ENCODE data around the gene CAMK2N2. TPM values are rescaled to one million over a fixed set of nuclear protein-coding genes. Genes with fewer than 3 reads are reported as not detected.

The CAMK2N2 gene
- total and polyA plus RNA-seq, 4 donors: 0.03 to 0.58 (median 0.17) TPM

GRCh38 chr3:184235381-184236032, 25.8 kb downstream of the CAMK2N2 start:
- peaks cover 0 to 22% (median 21%) of the 10 kb centered on the region in 3 donors for H3K27me3 ChIP-seq (ENCODE audit: control insufficient read depth in 3 of 3, insufficient read depth in 3 of 3, low read length in 2 of 3)
- peaks cover 0 to 5% (median 3%) of the 10 kb centered on the region in 5 donors for H3K4me1 ChIP-seq (ENCODE audit: control insufficient read depth in 5 of 5, insufficient read depth in 5 of 5, low read length in 5 of 5)
- H3K36me3 ChIP-seq (ENCODE audit: control insufficient read depth in 4 of 4, insufficient read depth in 4 of 4, low read length in 4 of 4): no peaks in the 10 kb centered on the region
- 81 to 87% methylated on average over 4 of the region's 4 CpGs for WGBS, 2 donors
- H3K27ac ChIP-seq (ENCODE audit: low read depth in 1 of 2, low read length in 1 of 2): no peak overlapping the region
- peaks cover 0 to 2% (median 0%) of the 10 kb centered on the region in 4 donors for H3K9me3 ChIP-seq (ENCODE audit: control insufficient read depth in 4 of 4, insufficient read depth in 3 of 4, low read length in 3 of 4)
- DNase-seq (no peak), ATAC-seq (ENCODE audit: insufficient read depth, low FRiP score) (no peak)
- TF ChIP-seq CTCF (IDR thresholded peaks at IDR 0.05; ENCODE audit: control extremely low read depth, extremely low read depth): no peak
- no peak overlapping the region for H3K4me3 ChIP-seq
- H3K9ac ChIP-seq (ENCODE audit: insufficient read depth in 1 of 2, low read length in 2 of 2): no peak overlapping the region

GRCh38 chr3:184234671-184235380, 26.5 kb downstream of the CAMK2N2 start:
- Histone ChIP-seq H3K27ac (ENCODE audit: low read depth in 1 of 2, low read length in 1 of 2) (no peak overlapping the region), H3K9me3 (ENCODE audit: control insufficient read depth in 4 of 4, insufficient read depth in 3 of 4, low read length in 3 of 4) (peaks cover 0 to 2% (median 0%) of the 10 kb centered on the region in 4 donors), H3K9ac (ENCODE audit: insufficient read depth in 1 of 2, low read length in 2 of 2) (no peak overlapping the region), H3K4me3 (no peak overlapping the region), H3K27me3 (ENCODE audit: control insufficient read depth in 3 of 3, insufficient read depth in 3 of 3, low read length in 2 of 3) (peaks cover 0 to 22% (median 21%) of the 10 kb centered on the region in 3 donors), H3K36me3 (ENCODE audit: control insufficient read depth in 4 of 4, insufficient read depth in 4 of 4, low read length in 4 of 4) (no peaks in the 10 kb centered on the region), H3K4me1 (ENCODE audit: control insufficient read depth in 5 of 5, insufficient read depth in 5 of 5, low read length in 5 of 5) (peaks cover 0 to 8% (median 6%) of the 10 kb centered on the region in 5 donors)
- DNase-seq (no peak), ATAC-seq (ENCODE audit: insufficient read depth, low FRiP score) (no peak)
- 89 to 92% methylated on average over 19 of the region's 19 CpGs for WGBS, 2 donors
- no peak for TF ChIP-seq CTCF (IDR thresholded peaks at IDR 0.05; ENCODE audit: control extremely low read depth, extremely low read depth)

- Histone ChIP-seq H3K9me3 (ENCODE audit: control insufficient read depth in 4 of 4, insufficient read depth in 3 of 4, low read length in 3 of 4) (peaks cover 0 to 2% (median 0%) of the 10 kb centered on the region in 4 donors), H3K27ac (ENCODE audit: low read depth in 1 of 2, low read length in 1 of 2) (no peak overlapping the region), H3K9ac (ENCODE audit: insufficient read depth in 1 of 2, low read length in 2 of 2) (no peak overlapping the region), H3K4me3 (no peak overlapping the region), H3K27me3 (ENCODE audit: control insufficient read depth in 3 of 3, insufficient read depth in 3 of 3, low read length in 2 of 3) (peaks cover 0 to 24% (median 22%) of the 10 kb centered on the region in 3 donors), H3K4me1 (ENCODE audit: control insufficient read depth in 5 of 5, insufficient read depth in 5 of 5, low read length in 5 of 5) (peaks cover 0 to 11% (median 6%) of the 10 kb centered on the region in 5 donors), H3K36me3 (ENCODE audit: control insufficient read depth in 4 of 4, insufficient read depth in 4 of 4, low read length in 4 of 4) (no peaks in the 10 kb centered on the region)
- ATAC-seq (ENCODE audit: insufficient read depth, low FRiP score): peak; percentile 54
- 32 to 37% methylated on average over 4 of the region's 4 CpGs for WGBS, 2 donors
- no peak for DNase-seq
- TF ChIP-seq CTCF (IDR thresholded peaks at IDR 0.05; ENCODE audit: control extremely low read depth, extremely low read depth): no peak
Observed at GRCh38 chr3:184234224-184234623, 27.1 kb downstream of the CAMK2N2 start.

Data from lung (tissue), 12 donors.